GM12864 (cell line): ENCODE results near the gene PCSK6.

Source experiments
- DNase-seq: peaks from one replicate; pipeline ENCODE4 v3.0.0-alpha.2; 2011; ENCODE audit warnings: low read depth
- H3K4me3 ChIP-seq: 2 replicates; pipeline ENCODE4 v1.5.1; 2011; ENCODE audit warnings: mild to moderate bottlenecking, low read depth, low read length, control low read depth
- TF ChIP-seq, protein P1 (sequence below): IDR thresholded peaks from 2 replicates; pipeline ENCODE4 v1.5.1; 2011; ENCODE audit warnings: low read depth, mild to moderate bottlenecking, moderate library complexity, low read length, control low read depth, inconsistent platforms; ENCODE audit errors: missing control alignments

PCSK6 gene

DNA sequence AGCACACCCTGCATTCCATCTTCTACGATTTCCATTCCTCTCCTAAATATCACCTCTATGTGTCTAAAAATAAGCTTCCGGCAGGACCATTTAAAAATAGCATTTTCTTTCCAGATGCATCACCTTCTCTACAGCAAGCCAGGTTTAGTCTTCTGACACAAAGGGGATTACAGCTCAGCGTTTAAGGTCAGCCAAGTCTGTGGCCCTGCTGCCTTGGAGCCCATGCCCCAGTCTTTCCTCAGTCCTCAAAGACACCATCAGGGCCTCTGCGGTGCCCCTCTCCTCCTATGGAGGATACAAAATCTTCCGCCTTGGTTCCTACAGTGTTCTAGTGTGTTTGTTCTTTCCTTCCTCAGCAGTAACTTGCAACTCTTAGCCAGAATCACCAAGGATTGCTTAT lies 216.0 kb downstream of the PCSK6 start:
- no peak for DNase-seq
- TF ChIP-seq, protein P1, sequence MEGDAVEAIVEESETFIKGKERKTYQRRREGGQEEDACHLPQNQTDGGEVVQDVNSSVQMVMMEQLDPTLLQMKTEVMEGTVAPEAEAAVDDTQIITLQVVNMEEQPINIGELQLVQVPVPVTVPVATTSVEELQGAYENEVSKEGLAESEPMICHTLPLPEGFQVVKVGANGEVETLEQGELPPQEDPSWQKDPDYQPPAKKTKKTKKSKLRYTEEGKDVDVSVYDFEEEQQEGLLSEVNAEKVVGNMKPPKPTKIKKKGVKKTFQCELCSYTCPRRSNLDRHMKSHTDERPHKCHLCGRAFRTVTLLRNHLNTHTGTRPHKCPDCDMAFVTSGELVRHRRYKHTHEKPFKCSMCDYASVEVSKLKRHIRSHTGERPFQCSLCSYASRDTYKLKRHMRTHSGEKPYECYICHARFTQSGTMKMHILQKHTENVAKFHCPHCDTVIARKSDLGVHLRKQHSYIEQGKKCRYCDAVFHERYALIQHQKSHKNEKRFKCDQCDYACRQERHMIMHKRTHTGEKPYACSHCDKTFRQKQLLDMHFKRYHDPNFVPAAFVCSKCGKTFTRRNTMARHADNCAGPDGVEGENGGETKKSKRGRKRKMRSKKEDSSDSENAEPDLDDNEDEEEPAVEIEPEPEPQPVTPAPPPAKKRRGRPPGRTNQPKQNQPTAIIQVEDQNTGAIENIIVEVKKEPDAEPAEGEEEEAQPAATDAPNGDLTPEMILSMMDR, result no peak
- no peak overlapping the region for H3K4me3 ChIP-seq

DNA sequence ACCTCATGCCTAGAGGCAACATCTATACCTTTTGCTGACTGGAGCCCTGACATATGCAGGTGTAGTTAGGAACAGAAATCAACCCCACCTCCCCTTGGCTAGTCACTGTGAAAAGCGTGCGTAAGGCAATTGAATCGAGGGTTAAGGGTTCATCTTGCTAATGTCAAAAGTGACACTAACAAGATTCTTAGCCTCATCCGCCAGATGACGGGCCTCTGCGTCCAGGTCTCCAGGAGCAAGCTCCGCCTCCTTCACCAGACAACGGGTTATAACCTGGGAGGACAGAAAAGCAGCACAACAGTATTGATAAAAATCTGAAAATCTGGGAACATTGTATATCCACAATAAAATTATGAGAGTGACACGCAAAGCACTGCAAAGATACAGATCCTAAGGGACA lies 216.9 kb downstream of the PCSK6 start:
- DNase-seq, result no peak
- no peak overlapping the region for H3K4me3 ChIP-seq
- TF ChIP-seq, protein P1, result no peak

DNA sequence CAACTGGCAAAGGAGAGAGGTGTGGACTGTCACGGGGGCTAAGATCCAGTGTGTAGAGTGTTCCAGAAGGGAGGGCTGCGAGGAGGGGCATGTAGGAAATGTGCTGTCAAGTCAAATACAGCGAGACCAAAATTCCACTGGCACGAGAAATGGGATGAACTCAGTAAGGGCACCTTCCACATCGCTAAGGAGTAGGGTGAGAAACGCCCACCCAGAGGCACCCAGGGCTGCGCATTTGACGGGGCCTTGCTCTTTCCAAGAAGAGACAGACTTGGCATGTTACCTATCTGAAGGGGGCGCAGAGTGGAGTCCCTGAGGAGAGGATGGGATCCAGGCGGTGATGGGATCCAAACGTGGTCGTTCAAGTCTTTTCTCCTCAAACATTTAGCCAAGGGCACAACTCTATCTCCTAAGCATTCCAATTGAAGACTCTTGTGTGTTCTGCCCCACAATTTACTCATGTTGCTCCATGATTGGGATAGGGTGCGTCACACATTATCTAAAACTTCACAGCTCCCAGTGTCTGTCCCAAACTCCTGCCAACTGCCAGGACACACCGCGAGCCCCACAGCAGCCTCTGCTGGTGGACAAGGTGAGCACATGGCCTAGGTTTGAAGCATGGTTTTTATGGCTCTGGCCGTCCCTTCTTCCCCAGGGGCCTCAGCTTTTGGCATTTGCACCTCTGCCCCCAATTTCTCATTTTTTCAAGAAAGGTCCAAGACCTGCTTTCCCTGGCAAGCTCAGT lies 219.9 kb downstream of the PCSK6 start:
- H3K4me3 ChIP-seq, result no peak overlapping the region
- DNase-seq, result no peak
- TF ChIP-seq, protein P1, result peak; percentile 48

- TF ChIP-seq, protein P1, result no peak
- DNase-seq, result no peak
- H3K4me3 ChIP-seq, result no peak overlapping the region
Measured at GRCh38 chr15:101267320-101268104, 222.0 kb downstream of the PCSK6 start.

- TF ChIP-seq, protein P1, result no peak
- no peak overlapping the region for H3K4me3 ChIP-seq
- DNase-seq, result no peak
Measured at GRCh38 chr15:101266787-101267186, 222.7 kb downstream of the PCSK6 start.

DNA sequence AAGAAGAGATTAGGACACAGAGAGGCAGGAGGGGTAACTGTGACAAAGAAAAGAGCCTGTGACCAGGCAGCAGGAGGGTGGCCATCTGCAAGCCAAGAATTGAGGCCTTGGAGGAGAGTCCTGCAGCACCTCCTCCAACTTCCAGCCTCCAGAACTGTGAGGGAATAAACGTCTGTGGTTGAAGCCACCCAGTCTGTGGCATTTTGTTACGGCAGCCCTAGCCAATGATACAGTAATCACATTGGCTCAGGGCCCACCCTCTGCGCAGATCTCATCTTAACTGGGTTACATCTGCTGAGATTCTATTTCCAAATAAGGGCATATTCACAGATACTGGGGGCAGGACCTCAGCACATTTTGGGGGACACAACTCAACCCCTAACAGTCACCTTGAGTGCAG lies 223.5 kb downstream of the PCSK6 start:
- TF ChIP-seq, protein P1, result no peak
- no peak for DNase-seq
- H3K4me3 ChIP-seq, result no peak overlapping the region
